HEK293T (cell line): ENCODE measurements around the gene PPP6R3.

Source experiments
- PKNOX1 ChIP-seq: fragments of 450-650 bp; IDR thresholded peaks from 2 replicates; pipeline ENCODE4 v1.6.1; 2016
- SP1 ChIP-seq: fragments of 450-650 bp; IDR thresholded peaks from 2 replicates; pipeline ENCODE4 v1.6.1; 2017
- TARDBP ChIP-seq: fragments of 450-650 bp; IDR thresholded peaks from 2 replicates; pipeline ENCODE4 v1.6.1; 2016

- TF ChIP-seq PKNOX1 (no peak), TARDBP (no peak), SP1 (no peak)
Observed at GRCh38 chr11:68550485-68550817, 89.9 kb downstream of the PPP6R3 start.
